AG10803 (cell line): Measurements from ENCODE around the gene KATNIP.

Source experiments
- DNase-seq: peaks from one replicate; pipeline ENCODE4 v3.0.0; 2010; ENCODE audit warnings: low read depth
- H3K4me3 ChIP-seq: 2 replicates; pipeline ENCODE4 v1.5.1; 2011; ENCODE audit warnings: mild to moderate bottlenecking, low read length, control low read depth
- CTCF ChIP-seq: conservative IDR thresholded peaks from 2 replicates; pipeline ENCODE4 v1.5.1; 2011; ENCODE audit warnings: mild to moderate bottlenecking, low read length, control low read depth, inconsistent platforms

Gene KATNIP

GRCh38 chr16:27549746-27550581, at the start of gene KATNIP, which contains the start of gene GTF3C1:
Gene KATNIP, plus strand, starts transcription at chr16:27550144. Its CDS starts 27 bp downstream, at chr16:27550171.
Gene GTF3C1, minus strand, starts transcription at chr16:27549913. Its CDS starts 23 bp downstream, at chr16:27549890.
- peak; percentile 98 for DNase-seq
- H3K4me3 ChIP-seq: peak within 1 kb of the TSS; percentile 100
- TF ChIP-seq CTCF: no peak

GRCh38 chr16:27500801-27501200, 49.1 kb upstream of the KATNIP start:
- TF ChIP-seq CTCF: no peak
- H3K4me3 ChIP-seq: no peak overlapping the region
- peak; percentile 26 for DNase-seq

GRCh38 chr16:27503662-27504061, 46.3 kb upstream of the KATNIP start:
- DNase-seq: no peak
- TF ChIP-seq CTCF: no peak
- no peak overlapping the region for H3K4me3 ChIP-seq

GRCh38 chr16:27505297-27506236, 44.4 kb upstream of the KATNIP start:
- TF ChIP-seq CTCF: no peak
- DNase-seq: peak; percentile 26
- no peak overlapping the region for H3K4me3 ChIP-seq

- H3K4me3 ChIP-seq: no peak overlapping the region
- DNase-seq: no peak
- no peak for TF ChIP-seq CTCF
These were observed 43.2 kb upstream of the KATNIP start for GRCh38 chr16:27506771-27507170.

GRCh38 chr16:27508476-27508875, 41.5 kb upstream of the KATNIP start:
- no peak for DNase-seq
- H3K4me3 ChIP-seq: no peak overlapping the region
- TF ChIP-seq CTCF: no peak
